ENCODE data around the gene DARS2. TPM values are rescaled to one million over a fixed set of nuclear protein-coding genes. Genes with fewer than 3 reads are reported as not detected.
"Not testable (repeated sequence)": the region's sequence is repeated elsewhere in the genome, so short reads cannot be mapped to it uniquely, and the experiment has no call there.

The DARS2 gene
- polyA plus RNA-seq, 1 donor from 2014 or later, result 4.5 TPM

DNA sequence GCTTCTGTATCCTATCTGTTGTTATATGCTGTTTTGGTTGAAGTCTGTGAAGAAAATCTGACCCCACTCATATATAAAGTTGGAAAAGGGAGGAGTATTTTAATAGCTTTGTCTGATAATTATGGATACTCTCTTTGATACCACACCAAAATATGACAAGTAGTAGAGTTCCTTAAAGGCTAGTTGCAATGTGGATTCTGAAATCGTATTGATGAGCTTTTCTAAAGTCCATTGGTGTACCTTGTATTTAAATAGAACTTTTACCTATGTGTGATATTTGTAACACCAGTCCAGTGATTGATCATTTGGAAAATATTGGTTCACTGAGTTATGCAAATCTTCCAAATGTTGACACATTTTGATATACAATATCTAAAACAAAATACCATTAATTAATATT, 35.6 kb downstream of the DARS2 start:
- Histone ChIP-seq H3K9ac (ENCODE audit: low read length) (no peak overlapping the region), H3K9me3 (ENCODE audit: low read length) (no peaks in the 10 kb centered on the region), H3K9me2 (ENCODE audit: insufficient read depth, low read length) (no peaks in the 10 kb centered on the region), H3F3A (ENCODE audit: insufficient read depth, low read length, poor library complexity, severe bottlenecking) (no peaks in the 10 kb centered on the region), H3K36me3 (ENCODE audit: insufficient read depth, low read length) (peaks cover 6% of the 10 kb centered on the region), H4K20me1 (ENCODE audit: insufficient read depth) (no peaks in the 10 kb centered on the region), H3K27ac (ENCODE audit: low read length) (no peak overlapping the region), H3K4me2 (ENCODE audit: low read length) (no peak overlapping the region), H2AFZ (ENCODE audit: low read depth, low read length) (no peak overlapping the region), H3K79me2 (replicated peaks; ENCODE audit: insufficient read depth, low read length) (peaks cover under 1% of the 10 kb centered on the region), H3K4me3 (ENCODE audit: low read length) (no peak overlapping the region), H3K27me3 (ENCODE audit: insufficient read depth, low read depth, low read length) (no peaks in the 10 kb centered on the region)
- TF ChIP-seq EP300 (conservative IDR thresholded peaks at IDR 0.05; ENCODE audit: poor library complexity, severe bottlenecking), result no peak
- TF ChIP-seq EZH2 (IDR thresholded peaks at IDR 0.05; ENCODE audit: borderline replicate concordance, insufficient read depth, low read length, poor library complexity, severe bottlenecking), result no peak
- TF ChIP-seq POLR2AphosphoS5 (IDR thresholded peaks at IDR 0.05), result no peak
- no peak for TF ChIP-seq REST (IDR thresholded peaks at IDR 0.05; ENCODE audit: borderline replicate concordance)
- no peak for TF ChIP-seq CTCF (IDR thresholded peaks at IDR 0.05; ENCODE audit: poor library complexity, severe bottlenecking)
- no peak for TF ChIP-seq MXI1 (conservative IDR thresholded peaks at IDR 0.05; ENCODE audit: poor library complexity, severe bottlenecking)
- TF ChIP-seq TAF1 (IDR thresholded peaks at IDR 0.05; ENCODE audit: low read depth), result no peak
- TF ChIP-seq RAD21 (conservative IDR thresholded peaks at IDR 0.05), result no peak
- TF ChIP-seq SMC3 (conservative IDR thresholded peaks at IDR 0.05; ENCODE audit: poor library complexity), result no peak

DNA sequence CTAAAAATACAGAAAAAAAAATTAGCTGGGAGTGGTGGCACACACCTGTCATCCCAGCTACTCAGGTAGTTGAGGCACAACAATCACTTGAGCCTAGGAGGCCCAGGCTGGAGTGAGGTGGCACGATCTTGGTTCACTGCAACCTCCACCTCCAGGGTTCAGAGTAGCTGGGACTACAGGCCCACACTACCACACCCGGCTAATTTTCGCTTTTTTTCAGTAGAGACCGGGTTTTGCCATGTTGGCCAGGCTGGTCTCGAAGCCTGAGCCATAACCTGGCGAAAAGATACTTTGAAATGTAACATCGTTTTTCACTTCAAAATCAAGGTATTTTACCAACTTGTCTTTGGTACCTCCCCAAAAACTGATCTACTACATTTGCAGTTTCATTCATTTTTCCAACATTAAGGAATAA, 37.3 kb downstream of the DARS2 start:
- H3F3A ChIP-seq (ENCODE audit: insufficient read depth, low read length, poor library complexity, severe bottlenecking), result peaks cover 7% of the 10 kb centered on the region
- H3K9ac ChIP-seq (ENCODE audit: low read length), result no peak overlapping the region
- no peak overlapping the region for H3K4me3 ChIP-seq (ENCODE audit: low read length)
- H3K9me2 ChIP-seq (ENCODE audit: insufficient read depth, low read length), result no peaks in the 10 kb centered on the region
- TF ChIP-seq CTCF (IDR thresholded peaks at IDR 0.05; ENCODE audit: poor library complexity, severe bottlenecking), result no peak
- TF ChIP-seq TAF1 (IDR thresholded peaks at IDR 0.05; ENCODE audit: low read depth), result no peak
- no peak for TF ChIP-seq REST (IDR thresholded peaks at IDR 0.05; ENCODE audit: borderline replicate concordance)
- no peak for TF ChIP-seq SMC3 (conservative IDR thresholded peaks at IDR 0.05; ENCODE audit: poor library complexity)
- TF ChIP-seq POLR2AphosphoS5 (IDR thresholded peaks at IDR 0.05), result no peak
- TF ChIP-seq MXI1 (conservative IDR thresholded peaks at IDR 0.05; ENCODE audit: poor library complexity, severe bottlenecking), result no peak
- no peak for TF ChIP-seq EP300 (conservative IDR thresholded peaks at IDR 0.05; ENCODE audit: poor library complexity, severe bottlenecking)
- TF ChIP-seq RAD21 (conservative IDR thresholded peaks at IDR 0.05), result no peak
- no peak for TF ChIP-seq EZH2 (IDR thresholded peaks at IDR 0.05; ENCODE audit: borderline replicate concordance, insufficient read depth, low read length, poor library complexity, severe bottlenecking)
- H3K9me3 ChIP-seq (ENCODE audit: low read length), result no peaks in the 10 kb centered on the region
- H3K27me3 ChIP-seq (ENCODE audit: insufficient read depth, low read depth, low read length), result no peaks in the 10 kb centered on the region
- H3K79me2 ChIP-seq (replicated peaks; ENCODE audit: insufficient read depth, low read length), result peaks cover 16% of the 10 kb centered on the region
- H3K27ac ChIP-seq (ENCODE audit: low read length), result no peak overlapping the region
- no peak overlapping the region for H3K4me2 ChIP-seq (ENCODE audit: low read length)
- no peaks in the 10 kb centered on the region for H4K20me1 ChIP-seq (ENCODE audit: insufficient read depth)
- peaks cover 6% of the 10 kb centered on the region for H3K36me3 ChIP-seq (ENCODE audit: insufficient read depth, low read length)
- H2AFZ ChIP-seq (ENCODE audit: low read depth, low read length), result no peak overlapping the region

GRCh38 chr1:173862146-173862768, 37.8 kb downstream of the DARS2 start:
- H3K27ac ChIP-seq (ENCODE audit: low read length), result not testable (repeated sequence)

More at GRCh38 chr1:173862146-173862768, 37.8 kb downstream of the DARS2 start:
- H3F3A ChIP-seq (ENCODE audit: insufficient read depth, low read length, poor library complexity, severe bottlenecking); H3K9me2 ChIP-seq (ENCODE audit: insufficient read depth, low read length); H2AFZ ChIP-seq (ENCODE audit: low read depth, low read length); H3K9me3 ChIP-seq (ENCODE audit: low read length); H3K36me3 ChIP-seq (ENCODE audit: insufficient read depth, low read length); H3K9ac ChIP-seq (ENCODE audit: low read length); H4K20me1 ChIP-seq (ENCODE audit: insufficient read depth); H3K4me3 ChIP-seq (ENCODE audit: low read length); H3K27me3 ChIP-seq (ENCODE audit: insufficient read depth, low read depth, low read length); H3K4me2 ChIP-seq (ENCODE audit: low read length): not testable (repeated sequence)
- H3K79me2 ChIP-seq (replicated peaks; ENCODE audit: insufficient read depth, low read length), result peaks cover 21% of the 10 kb centered on the region

All from neural cell (in vitro differentiated cells).